HEK293T (cell line): ENCODE results near the gene PPP1R3A.

Experiments used
- ARNT ChIP-seq: fragments of 450-650 bp; IDR thresholded peaks from 2 replicates; pipeline ENCODE4 v1.6.1; 2017; ENCODE audit warnings: mild to moderate bottlenecking
- BHLHE40 ChIP-seq: fragments of 450-650 bp; IDR thresholded peaks from 2 replicates; pipeline ENCODE4 v1.6.1; 2016; ENCODE audit warnings: mild to moderate bottlenecking, moderate library complexity, borderline replicate concordance
- HDGF ChIP-seq: fragments of 450-650 bp; IDR thresholded peaks from 2 replicates; pipeline ENCODE4 v1.6.1; 2017; ENCODE audit warnings: antibody characterized with exemption, borderline replicate concordance
- NFRKB ChIP-seq: fragments of 450-650 bp; IDR thresholded peaks from 2 replicates; pipeline ENCODE4 v1.6.1; 2016; ENCODE audit warnings: mild to moderate bottlenecking, moderate library complexity
- SP1 ChIP-seq: fragments of 450-650 bp; IDR thresholded peaks from 2 replicates; pipeline ENCODE4 v1.6.1; 2017

DNA sequence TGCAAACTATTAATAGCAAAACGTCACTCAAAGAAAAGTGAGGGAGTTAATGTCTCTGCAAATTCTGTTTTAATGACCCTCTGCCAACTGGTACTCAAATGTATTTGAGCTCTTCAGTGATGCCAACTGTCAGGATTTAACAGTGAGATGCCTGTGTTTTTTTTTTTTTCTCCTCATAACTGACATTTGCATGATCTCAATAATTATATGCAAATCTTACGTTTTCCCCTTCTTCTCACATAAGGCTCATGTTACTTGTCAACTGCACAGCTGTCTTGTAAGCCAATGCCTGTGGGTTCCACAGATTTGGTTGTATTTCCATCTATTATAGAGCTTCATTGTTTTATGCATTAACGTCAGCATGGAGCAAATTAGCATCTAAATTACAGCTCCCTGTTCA is 38.2 kb downstream of the PPP1R3A start:
- TF ChIP-seq HDGF (no peak), SP1 (no peak), ARNT (no peak), BHLHE40 (no peak), NFRKB (no peak)
